Natural killer cell (primary cell): ENCODE data around the gene SERGEF. TPM values are rescaled to one million over a fixed set of nuclear protein-coding genes. Genes with fewer than 3 reads are reported as not detected.

Source experiments
- ATAC-seq, 3 donors: fragments of 150-1000 bp in 2 of 3; fragments of 200-7000 bp in 1 of 3; cut with Tn5 transposase; 1 replicate in 1 of 3; 2 replicates in 2 of 3; pipeline ENCODE4 v1.10.0; 2021; ENCODE audit warnings: mild to moderate bottlenecking in 2 of 3, moderate library complexity in 2 of 3
- DNase-seq, 2 donors: peaks; one replicate each; pipeline versions ENCODE4 v3.0.0 to v3.0.0-alpha.2; 2013 to 2021; ENCODE audit warnings: mixed read lengths in 1 of 2
- H3K27ac ChIP-seq: one replicate; pipeline ENCODE4 v1.5.1; 2013; ENCODE audit warnings: mild to moderate bottlenecking, low read length
- H3K27me3 ChIP-seq: one replicate; pipeline ENCODE4 v1.6.1; 2013; ENCODE audit warnings: low read length; ENCODE audit not compliant: control insufficient read depth, insufficient read depth
- H3K36me3 ChIP-seq: one replicate; pipeline ENCODE4 v1.6.1; 2013; ENCODE audit warnings: low read length; ENCODE audit not compliant: control insufficient read depth, insufficient read depth
- H3K4me1 ChIP-seq: one replicate; pipeline ENCODE4 v1.6.1; 2013; ENCODE audit warnings: low read length; ENCODE audit not compliant: control insufficient read depth, insufficient read depth
- H3K4me3 ChIP-seq: one replicate; pipeline ENCODE4 v1.5.1; 2013; ENCODE audit warnings: low read length
- H3K9me3 ChIP-seq: one replicate; pipeline ENCODE4 v1.6.1; 2013; ENCODE audit warnings: low read length; ENCODE audit not compliant: control insufficient read depth, insufficient read depth
- H3K27ac Mint-ChIP-seq, 2 donors: one replicate each; pipeline ENCODE4 v1.8.0; 2022; ENCODE audit warnings: mild to moderate bottlenecking in 2 of 2, mixed read lengths in 2 of 2, moderate library complexity in 1 of 2
- H3K27me3 Mint-ChIP-seq, 2 donors: one replicate each; pipeline ENCODE4 v1.8.0; 2022; ENCODE audit warnings: low read depth in 2 of 2, mixed read lengths in 2 of 2
- H3K36me3 Mint-ChIP-seq: one replicate; pipeline ENCODE4 v1.8.0; 2022; ENCODE audit warnings: mixed read lengths
- H3K4me1 Mint-ChIP-seq, 2 donors: one replicate each; pipeline ENCODE4 v1.8.0; 2022; ENCODE audit warnings: mixed read lengths in 2 of 2
- H3K4me3 Mint-ChIP-seq: one replicate; pipeline ENCODE4 v1.8.0; 2022; ENCODE audit warnings: mild to moderate bottlenecking, moderate library complexity, mixed read lengths
- H3K9me3 Mint-ChIP-seq, 2 donors: one replicate each; pipeline ENCODE4 v1.8.0; 2022; ENCODE audit warnings: mixed read lengths in 2 of 2
- WGBS: methylation state at CpG from one replicate; pipeline ENCODE4 v1.1.7; 2013; ENCODE audit warnings: missing lambda C conversion rate; ENCODE audit not compliant: insufficient coverage; 5-methylcytosine and 5-hydroxymethylcytosine counted together
- intact Hi-C: fragments of 100-400 bp; cut with micrococcal nuclease; formaldehyde crosslinking; loops from one replicate; pipeline ENCODE4 v1.14.2; 2022
- total RNA-seq, 4 donors: library from RNA; stranded (reverse); fragments of 120-200 nt in 1 of 4; gene quantifications; one replicate each; pipeline versions ENCODE4 v1.2.3 to v1.2.4, GENCODE V29; 2013 to 2022
- TF ChIP-seq, protein P1 (sequence below): fragments of 200-600 bp; IDR thresholded peaks from one replicate; pipeline ENCODE4 v1.8.0; 2022; ENCODE audit warnings: antibody characterized with exemption

Gene SERGEF
- total RNA-seq, 3 donors from 2014 or later (not counting 1 experiment from before 2014, with no cell fraction given): 67.5 to 78.6 (median 69.4) TPM

DNA sequence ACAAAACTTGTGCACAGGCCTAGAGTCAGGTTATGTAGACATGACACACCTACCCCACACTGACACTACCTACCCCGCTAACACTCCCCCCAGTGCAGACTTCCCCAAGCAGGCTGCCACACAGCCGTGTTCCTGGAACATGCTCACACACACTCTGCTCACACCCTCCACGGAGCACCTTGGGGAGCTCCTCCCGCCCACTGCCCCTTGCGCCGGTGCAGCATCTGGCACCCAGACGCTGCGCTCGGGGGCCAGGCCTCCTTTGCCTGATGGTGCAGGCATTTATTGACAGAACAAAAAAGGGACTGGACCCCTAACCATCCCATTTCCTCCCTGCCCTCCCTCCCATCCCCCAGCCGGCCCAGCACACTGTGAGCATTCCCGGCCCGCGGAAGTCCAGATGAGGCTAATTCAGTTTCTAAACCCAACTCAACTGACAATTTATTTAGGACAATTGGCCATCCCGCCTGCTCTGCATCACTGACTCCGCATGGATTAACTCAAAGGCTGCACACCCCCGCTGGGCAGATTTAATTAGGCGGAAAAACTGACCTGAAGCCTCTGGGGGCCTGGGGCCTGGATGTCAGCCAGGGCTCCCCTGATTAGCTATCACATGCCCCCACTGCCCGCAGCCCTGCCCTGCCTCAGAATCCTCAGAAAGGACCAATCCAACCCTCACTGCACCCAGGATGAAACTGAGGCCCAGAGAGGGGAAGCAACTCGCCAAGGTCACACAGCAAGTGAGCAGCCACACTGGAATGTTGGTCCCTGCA is 248.2 kb downstream of the SERGEF start:
- TF ChIP-seq, protein P1, sequence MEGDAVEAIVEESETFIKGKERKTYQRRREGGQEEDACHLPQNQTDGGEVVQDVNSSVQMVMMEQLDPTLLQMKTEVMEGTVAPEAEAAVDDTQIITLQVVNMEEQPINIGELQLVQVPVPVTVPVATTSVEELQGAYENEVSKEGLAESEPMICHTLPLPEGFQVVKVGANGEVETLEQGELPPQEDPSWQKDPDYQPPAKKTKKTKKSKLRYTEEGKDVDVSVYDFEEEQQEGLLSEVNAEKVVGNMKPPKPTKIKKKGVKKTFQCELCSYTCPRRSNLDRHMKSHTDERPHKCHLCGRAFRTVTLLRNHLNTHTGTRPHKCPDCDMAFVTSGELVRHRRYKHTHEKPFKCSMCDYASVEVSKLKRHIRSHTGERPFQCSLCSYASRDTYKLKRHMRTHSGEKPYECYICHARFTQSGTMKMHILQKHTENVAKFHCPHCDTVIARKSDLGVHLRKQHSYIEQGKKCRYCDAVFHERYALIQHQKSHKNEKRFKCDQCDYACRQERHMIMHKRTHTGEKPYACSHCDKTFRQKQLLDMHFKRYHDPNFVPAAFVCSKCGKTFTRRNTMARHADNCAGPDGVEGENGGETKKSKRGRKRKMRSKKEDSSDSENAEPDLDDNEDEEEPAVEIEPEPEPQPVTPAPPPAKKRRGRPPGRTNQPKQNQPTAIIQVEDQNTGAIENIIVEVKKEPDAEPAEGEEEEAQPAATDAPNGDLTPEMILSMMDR: no peak
- Histone ChIP-seq H3K4me3 (no peak overlapping the region), H3K4me1 (no peaks in the 10 kb centered on the region), H3K36me3 (no peaks in the 10 kb centered on the region), H3K27ac (no peak overlapping the region), H3K9me3 (no peaks in the 10 kb centered on the region), H3K27me3 (no peaks in the 10 kb centered on the region)
- H3K9me3 Mint-ChIP-seq: no peaks in the 10 kb centered on the region
- no peak for DNase-seq
- 83% methylated on average over 19 of the region's 19 CpGs for WGBS
- no peaks in the 10 kb centered on the region for H3K4me1 Mint-ChIP-seq
- no peaks in the 10 kb centered on the region for H3K27me3 Mint-ChIP-seq
- ATAC-seq: no peak
- intact Hi-C loops: no loop called here
- no peak overlapping the region for H3K4me3 Mint-ChIP-seq
- H3K27ac Mint-ChIP-seq: no peak overlapping the region
- H3K36me3 Mint-ChIP-seq: no peaks in the 10 kb centered on the region

DNA sequence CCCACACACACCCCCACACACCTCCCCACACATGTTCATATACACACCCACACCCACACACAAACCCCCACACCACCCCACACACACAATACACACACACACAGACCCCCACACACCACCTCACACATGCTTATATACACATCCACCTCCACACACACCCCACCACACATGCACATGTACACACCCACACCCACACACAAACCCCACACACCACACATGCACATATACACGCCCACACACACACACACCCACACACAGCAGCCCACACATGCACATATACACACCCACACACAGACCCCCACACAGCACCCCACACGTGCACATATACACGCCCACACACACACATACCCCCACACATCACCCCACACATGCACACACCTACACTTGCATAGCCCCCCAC is 249.1 kb downstream of the SERGEF start:
- Histone ChIP-seq H3K27me3 (no peaks in the 10 kb centered on the region), H3K4me3 (no peak overlapping the region), H3K9me3 (no peaks in the 10 kb centered on the region), H3K36me3 (no peaks in the 10 kb centered on the region), H3K4me1 (no peaks in the 10 kb centered on the region), H3K27ac (no peak overlapping the region)
- Mint-ChIP-seq H3K36me3 (no peaks in the 10 kb centered on the region), H3K9me3 (no peaks in the 10 kb centered on the region), H3K27me3 (no peaks in the 10 kb centered on the region), H3K27ac (no peak overlapping the region), H3K4me1 (no peaks in the 10 kb centered on the region), H3K4me3 (no peak overlapping the region)
- WGBS: 57% methylated on average over 3 of the region's 3 CpGs
- ATAC-seq: no peak
- DNase-seq: no peak
- intact Hi-C loops: no loop called here
- TF ChIP-seq, protein P1: no peak

DNA sequence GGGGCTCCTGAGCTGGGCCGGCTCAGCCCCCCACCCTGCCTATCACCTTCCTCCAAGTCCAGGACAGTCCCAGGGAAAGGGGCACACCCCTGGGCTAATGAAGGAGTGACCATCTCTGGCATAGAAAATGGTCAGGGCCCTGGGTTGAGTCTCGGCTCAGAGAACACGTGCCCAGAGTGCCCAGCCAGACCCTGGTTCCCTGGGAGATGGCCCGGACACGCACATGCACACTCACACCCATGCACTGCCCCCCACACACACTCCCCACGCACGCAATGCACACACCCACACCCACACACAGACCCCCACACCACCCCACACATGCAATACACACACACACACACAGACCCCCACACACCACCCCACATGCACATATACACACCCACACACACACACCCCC is 249.6 kb downstream of the SERGEF start:
- Histone ChIP-seq H3K27ac (no peak overlapping the region), H3K36me3 (no peaks in the 10 kb centered on the region), H3K27me3 (no peaks in the 10 kb centered on the region), H3K4me1 (no peaks in the 10 kb centered on the region), H3K4me3 (no peak overlapping the region), H3K9me3 (no peaks in the 10 kb centered on the region)
- no peak overlapping the region for H3K4me3 Mint-ChIP-seq
- no peaks in the 10 kb centered on the region for H3K9me3 Mint-ChIP-seq
- intact Hi-C loops: no loop called here
- no peak for ATAC-seq
- no peaks in the 10 kb centered on the region for H3K27me3 Mint-ChIP-seq
- TF ChIP-seq, protein P1: no peak
- no peaks in the 10 kb centered on the region for H3K4me1 Mint-ChIP-seq
- no peaks in the 10 kb centered on the region for H3K36me3 Mint-ChIP-seq
- WGBS: 92% methylated on average over 7 of the region's 7 CpGs
- no peak overlapping the region for H3K27ac Mint-ChIP-seq
- no peak for DNase-seq
